Smooth muscle cell of the brain vasculature (primary cell): ENCODE results near the gene TNKS2.
"Not testable (repeated sequence)": the region's sequence is repeated elsewhere in the genome, so short reads cannot be mapped to it uniquely, and the experiment has no call there.

Experiments
- DNase-seq: peaks from one replicate; pipeline ENCODE4 v3.0.0-alpha.2; 2012; ENCODE audit warnings: low read depth, low spot score

TNKS2 gene

DNA sequence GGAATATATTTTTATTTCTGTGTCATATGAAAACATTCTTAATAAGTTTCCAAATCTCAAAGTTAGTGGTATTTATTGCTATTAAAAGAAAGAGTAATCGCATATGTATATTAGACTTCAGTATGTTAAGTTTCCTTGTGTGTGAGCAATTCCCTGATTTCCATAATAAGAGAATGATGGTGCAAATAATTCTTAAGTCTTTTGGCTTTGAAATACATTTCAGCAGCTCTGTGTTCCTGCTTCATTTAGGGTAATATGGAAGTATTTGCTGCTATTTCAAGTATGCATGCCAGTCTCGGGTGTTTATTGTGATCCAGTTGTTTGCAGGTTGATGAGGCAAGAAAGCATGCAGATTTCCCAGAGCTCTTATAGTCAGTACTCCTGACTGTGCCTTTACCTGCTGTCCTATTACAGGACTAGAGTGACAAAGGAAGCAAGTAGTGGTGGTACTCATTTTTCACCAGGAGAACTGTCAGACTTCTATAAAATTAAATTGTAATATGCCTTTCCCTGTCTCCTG lies 67.4 kb downstream of the TNKS2 start:
- DNase-seq = no peak

DNA sequence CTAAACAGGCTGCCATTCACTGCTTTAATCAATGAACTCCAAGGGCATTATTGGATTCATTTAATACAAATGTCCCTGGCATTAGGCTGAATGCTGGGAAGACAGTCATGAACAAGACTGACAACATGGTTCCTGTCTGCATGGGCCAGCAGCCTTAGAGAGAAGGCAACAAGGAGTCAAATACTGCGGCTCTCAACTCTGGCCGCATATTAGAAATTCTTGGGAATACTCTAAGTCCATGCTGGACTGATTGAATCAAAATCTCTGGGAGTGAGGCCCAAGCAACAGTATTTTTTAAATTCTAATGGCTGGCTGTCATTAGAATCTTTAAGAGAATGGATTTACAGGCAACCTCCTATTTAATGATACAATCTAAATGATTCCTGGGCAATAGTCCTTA lies 76.9 kb downstream of the TNKS2 start:
- no peak for DNase-seq

DNA sequence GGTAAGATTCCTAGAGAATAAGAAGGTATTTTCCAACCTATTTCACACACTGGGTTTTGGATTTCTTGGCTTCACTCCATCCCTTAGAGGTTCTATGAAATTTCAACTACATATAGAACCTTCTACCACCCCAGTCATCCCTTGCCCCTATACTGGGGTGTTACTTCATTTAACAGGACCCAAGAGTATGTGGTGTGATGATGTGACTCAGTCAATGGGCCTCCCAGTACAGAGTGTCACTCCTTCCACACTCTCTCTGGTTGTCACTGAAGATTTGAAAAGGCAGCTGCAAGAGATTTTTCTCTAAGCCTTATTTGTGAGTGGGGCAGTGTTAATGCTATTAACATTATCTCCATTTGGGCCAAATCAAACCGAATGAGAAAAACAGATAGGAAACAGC lies 77.6 kb downstream of the TNKS2 start:
- DNase-seq = no peak

DNA sequence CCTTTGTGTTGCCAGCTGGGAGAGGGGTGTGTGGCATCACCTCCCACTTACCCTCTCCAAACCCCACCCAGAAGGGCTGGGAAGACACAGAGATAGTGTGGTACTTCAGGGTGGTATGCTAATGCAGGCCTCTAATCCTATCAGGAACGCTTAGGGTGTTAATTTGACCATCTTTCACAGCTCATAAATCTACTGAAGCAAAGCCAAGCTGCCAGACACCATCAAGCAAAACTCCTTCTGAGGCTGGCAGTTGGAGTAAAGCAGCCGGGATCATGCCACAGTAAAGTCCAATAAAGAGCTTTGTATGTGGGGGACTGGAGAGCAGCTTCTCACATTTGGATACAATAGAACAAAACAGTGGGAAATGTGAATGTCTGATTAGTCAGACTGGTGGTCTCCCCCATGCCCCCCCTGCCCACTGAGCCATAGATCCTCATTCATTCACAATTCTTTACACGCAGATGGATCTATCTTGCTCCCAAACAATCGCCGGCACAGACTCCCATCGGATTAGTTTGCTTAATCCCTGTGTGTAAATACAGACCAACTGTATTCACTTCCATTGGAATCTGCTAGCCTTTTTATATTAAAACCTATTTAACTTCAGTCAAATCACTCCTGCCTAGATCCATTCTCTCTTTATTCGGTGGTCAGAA lies 81.4 kb downstream of the TNKS2 start:
- DNase-seq = no peak

DNA sequence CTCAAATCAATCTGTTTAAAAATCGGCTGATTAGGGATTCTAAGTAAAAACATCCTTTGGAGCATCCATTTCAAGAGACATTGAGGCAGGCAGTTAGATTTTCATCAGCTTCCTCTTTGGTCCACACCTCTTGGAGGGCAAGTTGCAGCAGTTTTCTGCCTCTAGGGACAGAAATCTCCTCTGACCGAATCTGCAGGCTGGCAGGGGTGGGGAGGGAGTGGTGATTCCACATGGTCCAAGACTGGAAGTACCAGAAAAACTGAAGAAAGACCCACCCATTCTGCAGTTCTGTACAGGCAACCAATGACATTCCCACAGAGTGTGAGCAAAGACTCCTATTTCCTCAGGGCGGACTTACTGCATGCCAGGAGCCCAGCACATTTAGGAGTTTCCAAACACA lies 82.1 kb downstream of the TNKS2 start:
- no peak for DNase-seq

DNA sequence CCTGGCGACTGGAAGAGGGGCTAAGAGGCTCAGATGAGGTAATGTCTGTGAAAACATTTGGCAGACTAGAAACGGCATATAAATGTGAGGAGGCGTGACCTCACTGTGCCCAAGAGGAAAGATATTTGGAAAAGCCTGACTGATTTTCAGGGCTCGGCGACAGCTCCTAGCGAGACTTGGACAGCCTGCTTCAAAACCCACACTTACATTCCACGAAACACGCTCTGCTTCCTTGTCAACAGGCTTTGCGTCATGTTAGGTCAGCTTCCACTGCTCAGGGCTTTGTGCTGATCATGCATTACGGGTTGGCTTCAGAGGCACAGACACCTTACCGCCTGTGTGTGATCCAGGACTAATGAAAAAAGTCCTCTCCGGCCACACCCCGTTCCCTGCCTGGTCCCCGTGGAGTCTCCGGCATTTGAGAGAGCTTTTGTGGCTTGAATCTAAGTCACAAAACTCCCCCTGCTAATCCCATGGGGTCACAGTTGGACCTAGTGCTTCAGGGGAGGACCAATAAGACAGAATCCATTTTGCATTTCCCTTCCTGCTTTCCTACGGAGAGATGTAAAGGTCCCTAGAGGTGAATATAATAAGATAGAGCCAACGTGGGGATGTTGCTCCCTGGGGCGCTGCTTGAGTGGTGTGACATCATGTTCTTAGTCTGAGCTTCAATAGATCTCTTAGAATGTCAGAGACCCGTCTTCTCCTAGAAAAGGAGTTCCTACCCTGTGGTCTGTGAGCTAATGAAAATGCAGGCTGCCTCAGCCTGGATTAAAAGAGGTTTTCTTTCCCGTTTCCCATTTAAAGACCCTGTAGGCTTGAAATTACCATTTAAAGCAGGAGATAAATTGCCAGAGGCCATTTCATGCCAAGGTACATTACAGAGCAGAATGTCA lies 85.6 kb downstream of the TNKS2 start:
- no peak for DNase-seq

DNA sequence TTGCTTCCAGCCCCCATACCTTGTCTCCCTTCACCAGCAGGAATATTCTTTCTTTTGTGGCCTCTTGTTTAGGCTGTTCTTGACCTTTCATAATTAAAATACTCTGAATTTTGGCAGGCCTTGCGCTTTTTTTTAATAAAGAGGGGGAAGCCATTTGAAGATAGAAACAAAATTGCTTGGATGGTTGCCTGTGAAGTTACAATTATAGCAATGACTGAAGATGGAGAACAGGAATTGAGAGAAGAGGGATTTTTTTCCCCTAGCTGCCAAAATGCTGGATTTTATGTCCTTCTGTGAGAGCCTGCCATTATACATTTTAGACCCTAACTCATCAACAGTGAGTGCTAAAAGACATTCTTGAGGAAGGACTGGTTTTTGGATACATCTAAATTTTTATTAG lies 86.3 kb downstream of the TNKS2 start:
- DNase-seq = no peak

DNA sequence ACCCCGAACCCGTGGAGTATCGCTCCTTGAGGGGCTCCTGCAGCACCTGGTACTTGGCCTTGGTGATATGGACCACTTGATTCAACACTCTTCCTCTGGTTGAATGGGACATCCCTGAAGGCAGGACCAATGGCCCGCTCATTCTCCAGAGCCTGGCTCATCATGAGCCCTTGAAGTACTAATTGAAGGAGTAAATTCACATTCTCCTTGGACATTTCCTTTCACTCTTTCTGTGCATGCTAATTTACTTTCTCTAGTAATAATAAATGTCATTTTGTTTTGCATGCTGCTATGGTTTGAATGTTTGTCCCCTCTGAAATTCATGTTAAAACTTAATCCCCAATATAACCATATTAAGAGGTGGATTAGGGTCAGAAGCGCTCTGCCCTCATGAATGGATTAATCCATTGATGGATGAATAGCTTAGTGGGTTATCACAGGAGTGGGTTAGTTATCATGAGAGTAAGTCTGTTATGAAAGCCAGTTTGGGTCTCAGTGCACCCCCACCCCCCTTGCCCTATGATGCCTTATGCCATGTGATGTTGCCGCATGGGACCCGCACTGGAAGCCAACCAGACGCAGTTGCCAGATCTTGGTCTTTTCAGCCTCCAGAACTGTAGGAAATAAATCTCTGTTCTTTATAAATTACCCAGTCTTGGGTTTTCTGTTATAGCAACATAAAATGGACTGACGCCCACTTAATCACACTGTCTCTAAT lies 87.3 kb downstream of the TNKS2 start:
- no peak for DNase-seq

DNA sequence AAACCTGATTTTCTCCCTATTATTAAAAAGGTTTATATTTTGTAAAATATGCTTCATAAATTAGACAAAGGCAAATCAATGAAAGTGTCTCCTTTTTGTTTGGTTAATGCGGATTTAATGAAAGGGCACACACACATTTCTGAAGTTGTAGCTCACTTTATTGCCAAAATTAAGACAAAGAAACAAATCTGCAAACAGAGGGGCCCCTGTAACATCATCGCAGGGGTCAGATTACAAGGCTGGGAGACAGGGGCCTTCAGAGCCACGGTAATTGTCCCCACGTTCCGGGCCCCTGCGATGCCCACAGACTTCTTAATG lies 88.7 kb downstream of the TNKS2 start:
- no peak for DNase-seq

DNA sequence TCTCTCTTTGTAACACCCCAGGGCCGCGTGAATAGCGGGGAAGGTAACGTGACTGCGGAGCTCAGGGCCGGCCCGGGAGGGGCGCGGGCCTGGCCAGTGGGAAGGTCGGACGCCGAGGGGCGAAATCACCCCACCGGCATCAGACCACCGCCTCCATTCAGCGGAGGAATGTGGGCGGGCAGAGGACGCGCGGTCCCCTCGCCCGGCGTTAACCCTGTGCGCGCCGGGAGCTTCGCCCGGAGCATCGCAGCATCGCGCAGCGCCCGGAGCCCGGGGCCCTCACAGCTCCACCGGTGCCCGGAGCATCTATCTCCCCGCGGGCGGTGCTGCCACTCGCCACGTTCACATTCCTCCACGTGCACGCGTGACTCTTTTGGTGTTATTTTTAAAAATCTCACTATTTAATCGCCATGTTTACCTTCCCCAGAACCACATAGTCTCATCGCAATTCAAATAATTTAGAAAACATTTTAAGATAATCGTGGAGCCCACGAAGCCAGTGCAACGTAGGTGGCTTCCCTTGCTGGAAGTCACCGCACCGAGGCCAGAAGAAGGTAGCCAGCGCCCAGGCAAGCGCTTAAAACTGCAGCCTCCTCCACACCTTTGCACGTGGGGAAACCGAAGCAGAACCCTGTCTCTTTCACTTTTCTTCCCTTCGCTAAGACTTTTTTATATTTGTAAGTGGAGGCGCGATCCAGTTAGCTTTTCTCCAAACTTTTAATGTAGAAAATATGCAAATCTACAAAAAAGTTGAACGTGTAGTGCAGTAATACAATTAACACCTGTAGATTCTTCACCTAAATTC lies 89.2 kb downstream of the TNKS2 start:
- no peak for DNase-seq

DNA sequence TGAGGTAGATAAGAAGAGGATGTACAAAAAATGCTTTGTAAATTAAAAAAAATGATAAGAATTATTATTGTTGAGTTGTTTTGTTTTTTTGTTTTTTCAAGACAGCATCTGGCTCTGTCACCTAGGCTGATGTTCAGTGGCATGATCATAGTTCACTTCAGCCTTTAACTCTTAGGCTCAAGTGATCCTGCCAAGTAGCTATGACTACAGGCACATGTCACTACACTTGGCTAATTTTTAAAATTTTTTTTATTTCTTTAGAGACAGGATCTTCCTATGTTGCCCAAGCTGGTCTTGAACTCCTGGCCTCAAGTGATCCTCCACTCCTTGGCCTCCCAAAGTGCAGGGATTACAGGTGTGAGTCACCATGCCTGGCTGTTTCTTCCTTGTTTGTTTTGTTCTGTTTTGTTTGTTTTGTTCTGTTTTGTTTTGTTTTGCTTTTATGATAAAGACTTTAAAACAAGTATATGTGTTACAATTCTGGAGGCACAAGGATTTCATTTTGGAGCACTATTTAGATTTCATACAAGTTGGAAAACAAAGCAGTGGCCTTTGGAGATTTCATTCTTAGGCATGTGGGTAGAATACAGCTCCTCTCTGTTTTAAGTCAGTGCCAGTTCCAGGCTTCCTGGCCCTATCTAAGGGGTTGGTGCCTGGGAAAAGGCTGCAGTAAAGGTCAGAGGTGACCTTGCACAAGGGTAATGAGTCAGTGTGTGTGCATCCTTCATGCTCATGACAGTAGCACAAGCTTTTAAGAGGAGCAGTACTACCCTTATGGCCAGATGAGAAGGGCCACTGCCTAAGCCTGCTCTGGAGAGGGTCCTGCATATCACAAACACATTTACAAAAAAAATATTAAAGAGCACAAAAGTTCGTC lies 93.1 kb downstream of the TNKS2 start:
- DNase-seq = no peak

DNA sequence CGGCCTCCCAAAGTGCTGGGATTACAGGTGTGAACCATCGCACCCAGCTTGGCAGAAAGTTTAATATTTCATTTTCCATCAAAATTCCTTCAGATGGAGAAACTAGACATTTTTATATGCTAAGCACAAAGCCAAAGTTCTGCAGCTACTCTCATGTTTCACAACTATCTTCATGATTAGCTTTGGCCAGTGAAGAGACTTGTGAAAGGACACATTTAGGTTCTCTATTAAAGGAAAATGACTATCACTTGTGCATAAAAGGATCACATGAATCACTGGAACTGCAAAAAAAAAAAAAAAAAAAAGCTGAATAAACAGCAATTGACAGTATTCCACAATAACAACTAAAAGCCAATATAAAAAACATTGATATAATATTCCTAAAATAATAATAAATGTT lies 94.8 kb downstream of the TNKS2 start:
- no peak for DNase-seq

DNA sequence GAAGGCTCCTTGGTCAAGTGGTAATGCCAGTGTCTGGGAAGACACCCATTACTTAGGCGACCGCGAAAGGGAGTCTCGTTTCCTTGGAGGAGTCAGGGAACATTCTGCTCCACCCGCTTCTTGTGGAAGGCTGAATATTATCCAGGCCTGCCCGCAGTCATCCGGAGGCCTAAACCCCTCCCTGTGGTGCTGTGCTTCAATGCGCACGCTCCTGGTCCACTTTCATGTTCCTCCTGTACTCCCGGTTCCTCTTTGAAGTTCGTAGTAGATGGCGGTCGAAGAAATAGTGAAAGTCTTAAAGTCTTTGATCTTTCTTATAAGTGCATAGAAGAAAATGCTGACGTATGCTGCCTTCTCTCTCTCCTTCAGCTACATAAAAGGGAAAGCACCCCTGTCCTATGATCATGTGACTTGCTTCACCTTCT lies 96.0 kb downstream of the TNKS2 start:
- not testable (repeated sequence) for DNase-seq

DNA sequence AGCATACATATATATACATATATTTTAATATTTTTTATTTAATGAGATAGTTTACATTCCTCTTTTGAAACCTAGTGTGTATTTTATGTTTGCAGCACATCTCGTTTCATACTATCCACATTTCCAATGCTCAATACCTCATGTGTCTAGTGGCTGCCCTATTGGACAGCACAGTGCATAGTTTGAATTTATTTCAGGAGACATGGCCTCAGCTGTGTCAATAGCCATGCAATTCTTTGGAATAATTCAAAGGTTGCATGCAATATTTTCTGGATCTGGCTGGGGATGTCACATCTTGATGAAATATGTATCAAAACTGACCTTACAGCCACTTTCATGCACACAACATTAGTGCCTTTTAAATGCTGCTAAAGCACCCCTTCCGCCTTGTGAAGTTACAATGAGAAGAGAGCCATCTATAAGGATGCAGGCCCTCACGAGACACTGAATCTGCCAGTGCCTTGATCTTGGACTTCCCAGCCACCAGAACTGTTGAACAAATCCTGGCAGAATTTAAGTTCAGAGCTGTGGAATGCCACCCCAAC lies 98.1 kb downstream of the TNKS2 start:
- DNase-seq = no peak

DNA sequence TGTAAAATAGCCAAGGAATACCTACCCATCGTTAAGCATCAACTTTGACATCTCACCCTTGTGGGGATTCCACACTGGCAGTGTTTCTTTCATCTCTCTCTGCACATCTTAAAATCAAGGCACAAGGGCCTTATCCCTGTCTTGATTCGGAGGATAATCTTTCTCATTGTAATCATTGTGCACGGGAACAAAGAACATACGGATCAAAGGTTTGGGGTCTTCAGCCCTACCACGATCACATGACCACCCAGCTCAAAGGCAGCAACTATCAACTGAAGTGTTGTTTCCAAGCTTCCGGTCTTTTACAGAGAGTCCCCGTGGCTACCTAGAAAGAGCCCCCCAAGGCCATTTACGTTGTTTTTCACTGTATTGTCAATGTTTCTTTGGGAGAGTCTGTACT lies 99.2 kb downstream of the TNKS2 start:
- DNase-seq = no peak

DNA sequence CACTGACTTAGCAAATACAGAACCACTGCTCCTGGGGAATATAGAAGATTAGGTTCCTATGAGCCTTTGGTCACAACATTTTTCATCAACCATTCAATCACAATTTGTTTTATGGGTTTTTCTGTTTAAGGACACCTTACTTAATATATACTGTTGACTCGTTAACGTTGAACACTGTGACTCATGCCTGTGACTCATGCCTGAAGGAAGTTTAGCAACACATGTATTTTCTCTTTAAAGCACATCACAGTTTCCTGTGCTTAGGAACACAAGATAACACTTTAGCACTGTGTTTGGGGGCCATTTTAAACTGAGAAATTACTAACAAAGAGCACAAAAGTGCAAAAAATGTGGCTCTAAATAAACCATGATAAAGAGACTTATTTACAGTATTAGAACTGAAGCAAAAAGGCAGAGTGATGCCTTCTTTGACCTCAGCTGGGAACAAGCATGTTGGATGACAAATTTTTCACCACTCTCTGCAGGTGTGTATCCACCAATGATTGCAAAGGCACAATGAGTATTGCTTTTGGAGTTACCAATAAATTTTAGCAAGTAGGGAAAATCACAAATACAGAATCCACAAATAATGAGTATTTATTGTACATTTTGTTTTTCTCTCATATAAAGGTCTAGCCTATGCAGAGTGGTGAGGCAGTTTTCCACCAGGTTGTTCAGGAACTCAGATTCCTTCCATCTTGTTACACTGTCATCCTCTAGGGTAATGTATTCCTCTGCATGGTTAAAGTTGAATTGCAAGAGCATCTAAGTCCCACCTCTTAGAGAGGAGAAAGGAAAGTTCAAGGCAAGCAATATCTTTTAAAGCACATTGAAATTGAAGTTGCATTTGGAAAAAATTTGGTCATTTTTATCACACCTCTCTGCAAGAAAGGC lies 103.8 kb downstream of the TNKS2 start:
- DNase-seq = no peak

DNA sequence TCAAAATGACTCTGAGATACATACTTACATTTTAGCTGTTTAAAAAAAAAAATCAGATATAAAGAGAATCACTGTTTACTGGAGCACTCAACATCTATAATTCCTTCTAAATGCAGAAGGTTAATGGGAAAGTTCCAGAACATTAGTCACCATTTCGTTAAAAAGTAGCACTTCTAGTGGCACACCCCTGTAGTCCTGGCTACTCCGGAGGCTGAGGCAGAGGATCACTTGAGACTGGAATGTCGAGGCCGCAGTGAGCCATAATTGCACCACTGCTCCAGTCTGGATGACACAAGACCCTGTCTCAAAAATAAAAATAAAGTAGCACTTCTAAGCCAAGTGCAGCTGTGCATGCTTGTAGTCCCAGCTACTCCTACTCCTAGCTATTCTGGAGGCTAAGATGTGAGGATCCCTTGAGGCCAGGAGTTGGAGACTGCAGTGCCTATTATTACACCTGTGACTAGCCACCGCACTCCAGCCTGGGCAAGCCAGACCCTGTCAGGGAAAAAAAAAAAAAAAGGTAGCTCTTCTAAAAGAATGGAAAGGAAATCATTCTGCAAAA lies 108.9 kb downstream of the TNKS2 start:
- DNase-seq = no peak

DNA sequence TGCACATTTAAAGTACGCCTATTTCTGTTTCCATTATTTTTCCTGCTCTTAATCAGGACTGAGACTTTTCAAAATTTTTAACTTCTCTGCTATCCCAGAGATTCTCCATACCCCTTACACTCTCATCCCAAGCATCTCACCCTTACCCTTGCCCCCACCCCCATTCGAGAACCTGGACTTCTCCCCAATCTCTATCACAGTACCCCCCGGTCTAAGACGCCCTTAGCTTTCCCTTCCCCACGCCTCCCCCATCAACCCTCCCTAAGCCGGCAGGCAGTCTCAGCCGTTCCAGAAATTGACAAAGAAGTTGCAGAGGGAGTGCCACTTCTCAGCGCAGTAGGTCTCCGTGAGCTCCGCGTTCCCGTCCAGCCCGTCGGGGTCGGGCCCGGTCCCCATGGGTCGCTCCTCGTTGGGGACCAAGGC lies 109.7 kb downstream of the TNKS2 start:
- DNase-seq = no peak
